Stimulated activated CD8-positive, alpha-beta memory T cell treated with anti-CD3 and anti-CD28 coated beads, Interleukin-4, amount 100 ng/mL, for 1 hour (primary cell): ENCODE measurements around the gene GNL3.

Source experiments
- DNase-seq, 2 donors: peaks; one replicate each; pipeline ENCODE4 v3.0.0-alpha.2; 2020; ENCODE audit warnings: low read depth in 2 of 2, low spot score in 1 of 2

GNL3 gene

DNA sequence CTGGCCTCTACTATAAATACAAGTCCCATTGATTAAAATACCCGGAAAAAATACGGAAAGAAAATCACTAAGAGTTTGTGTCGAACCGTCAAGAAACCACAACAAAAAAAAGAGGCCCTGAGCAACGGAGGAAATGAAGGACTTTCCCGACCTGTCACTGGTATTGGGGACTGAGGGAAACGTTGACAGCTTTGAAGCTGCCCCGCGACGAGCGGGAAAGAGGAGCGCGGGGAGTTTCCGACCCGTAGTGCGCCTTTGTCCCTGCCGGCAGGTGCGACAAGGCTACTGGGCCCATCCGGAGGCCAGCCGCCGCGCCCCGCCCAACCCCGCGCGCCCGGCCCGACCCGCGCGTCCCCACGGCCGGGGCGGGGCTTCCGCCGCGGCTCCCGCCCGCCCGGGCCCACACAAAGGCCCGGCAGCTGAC is 535 bp upstream of the GNL3 start:
- peak; percentile 36 to 57 for DNase-seq

DNA sequence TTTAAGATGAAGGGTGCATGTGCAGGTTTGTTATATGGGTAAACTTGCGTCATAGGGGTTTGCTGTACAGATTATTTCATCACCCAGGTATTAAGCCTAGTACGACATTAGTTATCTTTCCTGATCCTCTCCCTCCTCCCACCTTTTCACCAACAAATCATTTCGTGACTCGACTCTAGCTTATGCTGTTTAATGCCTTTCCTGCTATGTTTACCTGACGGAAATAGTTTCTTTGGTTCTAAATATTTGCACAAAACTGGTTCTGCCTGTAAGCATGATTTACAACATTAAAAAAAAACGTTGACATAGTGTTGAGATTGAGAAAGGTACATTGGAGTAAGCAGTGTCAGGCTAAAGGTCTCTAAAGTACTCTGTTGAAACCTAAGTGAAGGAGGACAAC is 2.4 kb downstream of the GNL3 start:
- DNase-seq = no peak

DNA sequence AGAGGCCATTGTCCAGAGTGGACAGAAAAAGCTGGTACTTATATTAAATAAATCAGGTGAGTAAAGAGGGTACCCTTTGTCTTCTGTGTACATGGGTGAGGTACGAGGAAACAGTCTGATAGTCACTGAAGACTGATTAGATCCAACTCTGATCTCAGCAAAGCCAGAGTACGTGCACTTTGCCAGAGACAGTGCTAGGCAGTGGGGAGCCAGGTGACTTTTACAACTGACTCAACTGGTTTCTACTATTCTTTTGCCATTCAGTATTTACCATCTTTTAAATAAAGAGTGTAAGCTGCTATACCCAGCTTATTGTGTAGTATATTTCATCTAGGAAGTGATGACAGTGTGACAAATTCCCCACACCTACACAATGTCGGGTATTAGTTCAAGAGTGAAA is 3.3 kb downstream of the GNL3 start:
- no peak for DNase-seq

DNA sequence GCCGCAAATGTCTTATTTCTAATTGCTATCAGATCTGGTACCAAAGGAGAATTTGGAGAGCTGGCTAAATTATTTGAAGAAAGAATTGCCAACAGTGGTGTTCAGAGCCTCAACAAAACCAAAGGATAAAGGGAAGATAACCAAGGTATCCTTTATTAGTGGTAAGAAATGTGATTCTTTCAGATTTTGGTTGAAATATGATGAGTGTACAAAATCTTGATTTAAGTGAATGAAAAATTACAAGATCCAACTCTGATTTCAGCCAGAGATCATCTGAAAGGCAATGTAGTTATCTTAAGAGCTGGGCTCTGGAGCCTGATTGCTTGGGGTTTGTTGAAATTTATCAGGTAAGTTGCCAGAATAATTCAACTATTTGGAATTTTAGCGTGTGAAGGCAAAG is 4.7 kb downstream of the GNL3 start:
- no peak for DNase-seq

DNA sequence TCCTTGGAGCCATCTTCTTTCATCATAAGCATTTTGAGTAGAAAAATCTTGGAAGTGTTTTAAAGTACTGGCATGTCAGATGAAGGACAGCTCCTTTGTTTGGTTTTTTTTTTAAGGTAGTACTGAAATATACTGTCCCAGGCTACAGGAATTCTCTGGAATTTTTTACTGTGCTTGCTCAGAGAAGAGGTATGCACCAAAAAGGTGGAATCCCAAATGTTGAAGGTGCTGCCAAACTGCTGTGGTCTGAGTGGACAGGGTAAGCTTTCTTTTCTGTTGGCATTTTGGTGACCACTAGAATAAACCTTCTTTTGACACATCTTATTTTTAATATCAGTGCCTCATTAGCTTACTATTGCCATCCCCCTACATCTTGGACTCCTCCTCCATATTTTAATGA is 7.2 kb downstream of the GNL3 start:
- DNase-seq = no peak

DNA sequence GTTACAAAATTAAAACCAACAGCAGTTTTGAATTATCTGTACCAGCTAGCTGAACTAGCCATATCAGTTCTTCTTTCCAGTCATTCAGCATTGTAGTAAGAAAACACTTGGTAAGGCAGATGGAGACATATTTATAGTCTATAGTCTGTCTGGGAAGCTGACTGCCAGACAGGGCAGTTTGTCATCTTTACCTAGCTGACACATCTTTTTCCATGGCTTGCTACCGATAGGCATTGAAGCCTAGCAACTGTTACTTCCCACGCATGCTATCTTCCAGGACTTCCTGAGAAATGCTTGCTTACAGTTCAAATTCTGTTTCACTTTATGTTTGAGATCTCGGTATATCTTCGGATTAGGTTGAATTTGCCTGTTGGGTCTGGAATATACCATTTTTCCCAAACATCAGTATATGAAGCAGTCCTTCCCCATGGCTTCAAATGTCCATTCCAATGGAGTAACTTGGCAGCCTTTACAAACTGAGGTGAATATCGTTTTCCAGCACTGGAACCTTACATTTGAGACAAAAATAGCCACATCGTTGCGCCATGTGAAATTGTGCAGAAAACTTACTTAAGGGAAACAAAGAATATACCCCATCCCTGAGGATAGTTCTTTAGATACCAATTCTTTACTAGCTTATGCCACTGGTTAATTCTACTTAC is 8.8 kb downstream of the GNL3 start:
- DNase-seq = no peak

DNA sequence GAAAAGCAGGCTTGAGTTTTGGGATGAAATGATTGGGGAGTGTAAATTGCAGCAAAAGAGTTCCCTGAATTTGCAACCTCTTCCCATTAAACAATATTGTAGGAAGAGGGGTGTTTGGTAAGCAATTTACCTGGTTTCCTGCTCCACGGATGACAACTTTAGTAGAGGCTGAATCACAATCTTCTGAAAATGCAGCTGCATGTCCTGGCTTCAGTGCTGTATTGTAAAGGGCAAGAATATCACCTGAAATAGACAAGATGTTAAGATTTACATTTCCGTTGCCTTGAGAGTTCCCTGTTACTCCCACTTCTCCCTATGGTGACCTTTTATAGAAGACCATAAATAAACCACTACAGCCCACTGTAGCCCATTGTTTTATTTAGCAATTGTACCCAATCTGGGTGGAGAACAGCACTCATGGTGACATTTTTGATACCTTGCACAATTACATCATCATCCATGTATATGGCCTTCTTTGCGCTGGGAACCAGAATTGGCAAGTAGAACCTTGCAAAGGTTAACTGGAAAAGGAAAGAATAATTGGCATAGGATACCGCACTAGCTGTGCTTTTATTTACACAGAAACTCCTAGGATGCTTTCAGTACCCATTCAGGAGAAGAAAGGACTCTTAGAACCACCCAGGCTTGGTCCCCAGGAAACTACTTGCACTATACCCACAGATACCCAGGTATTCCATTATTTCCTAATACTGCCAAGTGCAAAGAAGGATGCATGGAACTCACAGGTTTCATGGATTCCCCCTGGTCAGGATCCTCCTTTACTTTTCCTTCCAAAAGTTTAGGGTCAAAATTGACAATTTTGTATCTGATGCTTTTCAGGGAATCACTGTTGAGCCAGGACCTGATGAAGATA is 10.2 kb downstream of the GNL3 start:
- DNase-seq = no peak

DNA sequence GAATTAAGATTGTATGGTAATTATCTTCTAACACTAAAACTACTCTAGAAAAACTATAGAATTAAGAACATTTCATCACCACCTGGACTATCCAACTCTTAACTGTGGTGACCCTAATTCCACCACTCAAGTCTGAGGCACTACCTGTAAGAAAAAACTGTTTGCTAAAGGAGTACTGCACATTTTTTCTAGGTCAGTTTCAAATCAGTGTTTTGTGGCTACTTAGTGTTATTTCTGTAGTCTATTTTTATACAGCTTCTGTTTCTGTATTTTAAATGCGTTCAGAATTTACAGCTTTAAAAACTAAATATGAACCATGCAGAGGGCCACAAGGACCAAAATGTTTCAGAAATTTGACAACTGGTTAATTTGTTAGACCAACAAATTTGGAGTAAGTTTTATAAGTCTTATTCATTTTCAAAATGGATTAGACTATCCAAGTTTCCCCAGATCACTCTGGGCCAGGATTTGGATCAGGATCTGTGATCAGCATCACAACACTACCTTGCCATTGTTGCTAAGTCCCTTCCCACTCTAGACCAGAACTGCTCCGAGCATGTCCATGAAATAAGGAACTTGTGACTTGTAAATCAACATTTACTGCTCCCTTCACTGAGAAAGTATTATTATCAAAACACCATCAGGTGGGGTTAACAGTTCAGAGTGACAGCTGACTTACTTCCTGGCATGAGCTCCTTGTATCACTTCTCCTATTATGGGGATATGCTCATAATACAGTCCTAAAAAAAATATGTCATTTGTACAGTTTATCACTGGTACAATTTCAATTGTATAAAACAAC is 11.2 kb downstream of the GNL3 start:
- DNase-seq = no peak

DNA sequence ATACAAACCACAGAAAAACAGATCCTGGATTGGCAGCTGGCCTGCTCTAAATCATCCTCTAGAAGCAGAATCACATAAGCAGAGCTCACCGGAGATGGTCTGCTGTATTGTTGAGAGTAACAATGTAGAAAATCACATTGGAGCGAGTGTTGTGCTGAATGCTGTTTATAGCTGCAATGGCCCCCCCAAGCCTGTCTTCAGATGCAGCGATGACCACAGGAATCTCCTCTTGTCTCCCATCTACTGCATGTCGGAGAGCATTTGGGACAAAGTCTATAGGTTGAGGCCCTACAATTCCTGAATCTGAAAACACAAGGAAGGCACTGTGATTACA is 11.8 kb downstream of the GNL3 start:
- DNase-seq = no peak

DNA sequence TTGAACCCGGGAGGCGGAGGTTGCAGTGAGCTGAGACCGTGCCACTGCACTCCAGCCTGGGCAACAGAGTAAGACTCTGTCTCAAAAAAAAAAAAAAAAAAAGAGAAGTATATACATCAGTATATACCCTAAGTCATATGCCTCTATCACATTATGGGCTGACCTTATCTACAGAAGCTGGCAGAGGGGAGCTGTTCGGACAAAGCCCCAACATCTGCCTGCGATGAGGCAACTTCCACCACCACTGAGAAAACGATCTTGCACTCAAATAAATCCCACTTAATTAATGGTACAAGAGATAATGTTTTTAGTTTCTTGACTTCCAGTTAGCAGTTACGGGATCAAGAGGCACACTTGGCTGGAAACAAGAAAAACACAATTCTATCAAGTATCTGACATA is 17.5 kb downstream of the GNL3 start:
- DNase-seq = no peak

DNA sequence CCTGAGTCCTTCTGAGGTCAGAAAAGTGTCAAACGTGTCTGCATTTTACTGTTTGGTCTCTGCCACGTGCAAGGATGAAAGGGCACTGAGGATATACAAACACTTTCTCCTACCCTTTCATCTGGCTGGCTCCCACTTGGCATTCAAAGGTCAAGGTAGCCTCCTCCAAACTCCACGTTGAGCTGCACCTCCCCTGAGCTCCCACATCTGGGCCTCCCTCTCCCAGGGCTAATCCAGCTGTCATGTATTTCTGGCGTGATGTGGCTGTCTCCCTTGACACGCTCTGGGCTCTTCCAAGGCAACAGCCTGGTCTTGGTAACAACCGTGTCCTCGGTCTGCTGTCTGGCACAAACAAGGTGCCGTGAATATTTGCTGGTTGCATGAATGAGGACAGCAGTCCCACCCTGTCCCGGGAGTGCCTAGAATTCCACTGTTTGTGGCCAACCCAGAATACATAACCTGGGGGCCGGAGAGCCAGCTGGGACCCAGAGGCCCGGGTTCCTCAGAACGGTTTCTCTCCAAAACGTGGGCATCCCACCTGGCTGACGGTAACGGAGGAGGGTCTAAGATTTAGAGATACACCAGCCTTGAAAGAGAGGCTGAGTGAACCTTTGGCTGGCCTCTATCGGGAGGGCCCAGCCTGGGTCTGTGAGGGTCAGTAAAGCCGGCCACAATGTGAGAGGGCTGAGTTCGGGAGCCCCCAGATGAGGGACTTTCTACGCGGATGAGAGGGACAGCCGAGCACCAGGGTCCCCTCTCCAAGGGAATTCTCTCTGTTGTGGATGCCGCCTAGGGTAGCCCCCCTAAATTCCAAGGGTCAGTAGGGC is 19.0 kb downstream of the GNL3 start:
- DNase-seq = no peak

DNA sequence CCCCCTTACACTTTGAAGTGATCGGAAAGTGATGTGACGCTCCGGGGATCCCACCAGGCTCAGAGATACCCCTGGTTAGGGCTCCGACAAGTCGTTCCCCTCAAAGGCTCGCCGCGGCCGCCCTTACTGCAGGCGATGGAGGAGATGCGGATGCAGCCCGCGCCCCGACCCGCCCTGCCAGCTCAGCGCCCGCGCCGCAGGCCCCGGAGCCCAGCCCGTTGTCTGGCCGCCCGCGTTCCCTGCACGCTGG is 19.5 kb downstream of the GNL3 start:
- no peak for DNase-seq

DNA sequence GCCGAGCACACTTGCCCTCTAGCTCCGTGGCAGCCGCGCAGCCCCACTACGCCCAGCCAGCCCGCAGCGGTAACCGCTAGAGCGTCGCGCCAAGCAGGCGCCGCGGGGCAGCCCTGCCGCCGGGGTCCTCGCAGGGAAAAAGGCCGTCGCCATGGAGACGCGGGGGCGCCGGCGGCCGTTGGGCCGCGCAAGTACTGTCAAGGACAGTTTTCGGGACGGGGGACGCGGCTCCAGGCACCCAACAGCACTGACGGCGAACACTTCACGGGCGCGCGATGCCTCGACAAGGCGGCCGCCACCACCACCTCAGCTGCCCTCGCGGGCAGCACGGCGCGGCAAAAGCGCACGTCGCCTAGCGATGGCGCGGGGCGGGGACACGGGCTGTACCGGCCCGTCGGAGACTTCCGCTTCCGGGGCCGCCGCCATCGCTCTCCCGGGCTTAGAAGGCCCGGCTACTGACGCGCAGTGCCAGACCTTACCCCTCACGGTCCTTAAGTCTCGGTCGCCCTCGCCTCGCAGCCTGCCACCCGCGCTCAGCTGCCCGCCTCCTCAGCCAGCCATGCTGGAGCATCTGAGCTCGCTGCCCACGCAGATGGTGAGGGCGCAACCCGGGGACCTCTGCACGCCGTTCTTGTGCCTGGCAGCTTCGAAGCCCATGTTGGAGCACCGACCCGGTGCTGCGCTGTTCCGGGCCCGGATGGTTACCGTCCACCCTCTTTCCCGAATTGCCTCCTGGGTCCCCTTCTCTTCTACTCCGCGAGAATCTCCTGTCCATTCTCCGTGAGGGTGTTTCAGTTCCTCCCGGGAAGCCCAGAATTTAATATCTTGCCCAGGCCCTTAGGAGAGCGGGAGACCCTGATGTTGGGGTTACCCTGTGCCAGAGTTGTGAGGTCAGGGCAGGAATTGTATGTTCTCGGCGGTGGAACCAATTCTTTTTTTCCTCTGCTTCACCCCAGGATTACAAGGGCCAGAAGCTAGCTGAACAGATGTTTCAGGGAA is 20.2 kb downstream of the GNL3 start, which contains the start of the genes GLT8D1 and SPCS1:
Gene GLT8D1, minus strand, starts transcription at position 104 of the 999 bp plus-strand sequence. CDS start 5,331 bp downstream, outside the sequence.
Gene SPCS1, plus strand, starts transcription at position 419 of the 999 bp plus-strand sequence. Its CDS starts 141 bp downstream, at position 560.
- DNase-seq = peak; percentile 66 to 68

DNA sequence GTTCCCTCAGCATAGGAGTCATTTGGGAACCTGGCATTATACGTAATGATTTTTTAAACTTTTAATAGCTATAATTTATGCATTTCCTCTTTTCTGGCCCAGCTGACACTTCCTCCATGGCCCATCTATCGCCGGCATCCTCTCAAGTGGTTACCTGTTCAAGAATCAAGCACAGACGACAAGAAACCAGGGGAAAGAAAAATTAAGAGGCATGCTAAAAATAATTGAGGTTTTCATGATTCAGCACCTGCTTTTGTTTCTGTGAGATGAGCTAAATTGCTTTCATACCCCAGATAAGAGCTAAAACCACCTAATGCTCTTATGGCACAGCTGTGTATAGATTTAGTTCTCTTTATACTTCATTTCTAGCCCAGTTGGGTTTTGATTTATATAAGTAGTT is 21.8 kb downstream of the GNL3 start:
- DNase-seq = no peak

DNA sequence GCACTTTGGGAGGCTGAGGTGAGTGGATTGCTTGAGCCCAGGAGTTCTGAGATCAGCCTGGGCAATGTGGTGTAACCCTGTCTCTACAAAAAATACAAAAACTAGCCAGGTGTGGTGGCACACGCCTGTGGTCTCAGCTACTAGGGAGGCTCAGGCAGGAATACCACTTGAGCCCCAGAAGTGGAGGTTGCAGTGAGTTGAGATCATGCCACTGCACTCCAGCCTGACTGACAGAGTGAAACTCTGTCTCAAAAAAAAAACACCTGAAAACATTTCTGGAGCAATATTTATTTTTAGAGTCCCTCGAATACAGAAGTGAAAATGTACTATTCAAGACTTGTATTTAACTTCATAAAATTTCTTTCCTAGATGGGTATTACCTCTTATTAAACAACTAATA is 24.7 kb downstream of the GNL3 start:
- no peak for DNase-seq

DNA sequence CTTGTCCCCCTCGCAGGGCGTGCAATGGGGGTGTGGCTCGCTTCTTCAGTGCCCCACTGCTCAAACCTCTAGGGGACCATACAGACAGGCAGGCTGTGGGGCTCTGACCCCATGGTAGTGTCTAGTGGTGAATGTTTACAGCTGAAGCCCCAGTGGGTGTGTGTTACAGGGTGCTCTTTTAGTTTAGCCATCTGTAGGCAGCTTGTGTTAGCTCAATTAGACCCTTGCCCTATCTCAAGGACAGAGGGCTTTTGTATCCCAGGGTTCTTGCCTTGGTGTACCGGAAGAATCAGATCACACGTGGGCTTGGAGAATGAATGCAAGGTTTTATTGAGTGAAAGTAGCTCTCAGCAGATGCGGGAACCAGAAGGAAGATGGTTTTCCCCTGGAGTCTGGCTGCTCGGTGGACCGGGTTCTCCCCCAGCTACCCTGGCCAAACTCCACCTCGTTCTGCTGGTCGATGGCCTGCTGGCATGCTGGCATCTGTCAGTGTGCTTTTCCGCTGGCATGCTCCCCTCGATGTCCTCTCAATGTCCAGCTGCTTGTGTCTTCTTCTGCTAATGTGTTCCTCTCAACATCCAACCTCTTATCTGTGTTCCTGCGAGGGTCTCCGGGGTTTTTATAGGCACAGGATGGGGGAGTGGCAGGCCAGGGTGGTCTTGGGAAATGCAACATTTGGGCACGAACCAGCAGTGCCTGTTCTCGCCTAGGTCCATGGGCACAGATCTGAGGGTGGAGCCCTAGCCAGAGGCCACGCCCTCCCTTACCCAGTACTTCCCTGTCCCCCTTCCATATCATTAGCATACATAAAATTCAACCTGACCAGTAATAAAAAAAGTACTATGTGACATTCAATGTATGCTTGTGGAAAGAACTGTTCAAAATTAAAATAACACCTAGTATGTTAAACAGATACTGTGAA is 26.7 kb downstream of the GNL3 start:
- DNase-seq = no peak

DNA sequence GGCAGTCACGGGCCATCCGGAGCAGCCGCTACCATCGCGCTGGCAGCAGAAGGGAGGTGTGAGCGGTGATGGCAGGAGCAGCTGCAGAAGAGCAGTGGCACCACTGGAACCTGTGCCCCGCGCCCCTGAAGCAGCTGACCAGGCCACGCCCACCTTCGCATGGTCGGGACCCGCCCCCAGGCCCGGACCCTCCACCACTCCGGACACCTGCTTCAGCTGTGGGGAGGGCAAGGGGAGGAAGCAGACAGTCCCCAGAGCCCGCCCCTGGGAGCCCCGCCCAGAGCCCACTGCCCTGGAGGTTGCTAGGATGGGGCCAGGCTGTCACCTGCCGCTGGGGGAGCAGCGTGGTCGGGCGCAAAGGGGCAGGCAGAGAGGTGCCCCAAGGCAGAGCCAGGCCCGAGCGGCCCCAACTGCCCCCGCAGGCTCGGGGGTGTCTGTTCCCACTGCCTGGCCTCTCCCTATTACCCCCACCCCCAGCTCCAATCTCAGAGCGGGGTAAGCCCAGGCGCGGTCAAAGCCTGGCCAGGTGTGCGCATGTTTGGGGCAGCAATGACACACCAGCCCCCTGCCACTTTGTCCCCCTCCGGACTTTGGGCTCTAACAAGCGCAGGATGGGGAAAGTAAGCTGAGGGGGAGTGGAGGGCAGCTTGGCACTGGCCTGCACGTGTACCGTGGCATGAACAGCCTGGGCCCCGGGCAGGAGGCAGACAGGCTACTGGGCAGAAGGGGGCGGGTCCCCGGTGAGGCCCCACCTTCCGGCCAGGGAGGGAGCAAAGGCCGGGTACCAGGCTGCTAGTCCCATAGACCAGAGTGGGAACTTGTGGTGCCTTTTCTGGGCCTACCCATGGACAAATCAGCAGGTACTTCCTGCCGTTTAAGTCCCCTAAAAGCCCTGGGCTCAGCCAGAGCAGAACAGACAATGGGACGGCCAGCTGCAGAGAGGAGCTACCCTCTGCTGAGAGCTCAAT is 28.8 kb downstream of the GNL3 start:
- DNase-seq = no peak
